T-helper 2 cell (primary cell): ENCODE results near the gene TMEM38B.
"Not testable (repeated sequence)": the region's sequence is repeated elsewhere in the genome, so short reads cannot be mapped to it uniquely, and the experiment has no call there.

ENCODE experiments used
- DNase-seq, 5 experiments: peaks; one replicate each; pipeline versions ENCODE4 v3.0.0 to v3.0.0-alpha.2; 2012 to 2022

Gene TMEM38B

DNA sequence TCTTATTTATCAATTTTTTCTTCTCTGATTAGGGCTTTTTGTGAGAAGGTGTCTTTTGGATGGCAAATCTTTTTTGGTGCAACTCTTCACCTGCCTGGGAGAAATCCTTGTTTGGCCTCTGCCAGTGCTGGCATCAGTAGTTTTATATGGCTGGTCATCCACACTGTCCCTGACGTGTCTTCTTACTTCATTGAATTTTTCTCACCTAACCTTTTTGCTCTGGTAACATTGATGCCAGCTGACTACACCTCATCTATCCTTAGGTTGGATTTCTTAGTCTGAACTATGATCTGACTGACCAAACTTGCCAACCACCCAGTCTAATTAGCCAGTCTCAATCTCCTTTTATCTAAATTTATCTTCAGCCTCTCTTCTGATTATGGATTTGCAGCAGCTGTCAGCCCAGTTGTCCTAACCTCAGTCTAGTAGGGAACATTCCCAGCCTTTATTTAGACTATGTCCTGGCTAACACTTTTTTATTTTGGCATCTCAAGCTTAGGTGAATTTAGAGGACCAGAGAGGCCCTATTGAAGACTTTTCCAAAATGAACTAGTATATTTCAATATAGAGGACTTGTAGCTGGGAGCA lies 10.6 kb upstream of the TMEM38B start:
- DNase-seq: no peak

- DNase-seq: no peak
These were observed 7.4 kb upstream of the TMEM38B start for GRCh38 chr9:105686936-105687335.

- DNase-seq: no peak
These were observed 3.6 kb upstream of the TMEM38B start for GRCh38 chr9:105690742-105691141.

DNA sequence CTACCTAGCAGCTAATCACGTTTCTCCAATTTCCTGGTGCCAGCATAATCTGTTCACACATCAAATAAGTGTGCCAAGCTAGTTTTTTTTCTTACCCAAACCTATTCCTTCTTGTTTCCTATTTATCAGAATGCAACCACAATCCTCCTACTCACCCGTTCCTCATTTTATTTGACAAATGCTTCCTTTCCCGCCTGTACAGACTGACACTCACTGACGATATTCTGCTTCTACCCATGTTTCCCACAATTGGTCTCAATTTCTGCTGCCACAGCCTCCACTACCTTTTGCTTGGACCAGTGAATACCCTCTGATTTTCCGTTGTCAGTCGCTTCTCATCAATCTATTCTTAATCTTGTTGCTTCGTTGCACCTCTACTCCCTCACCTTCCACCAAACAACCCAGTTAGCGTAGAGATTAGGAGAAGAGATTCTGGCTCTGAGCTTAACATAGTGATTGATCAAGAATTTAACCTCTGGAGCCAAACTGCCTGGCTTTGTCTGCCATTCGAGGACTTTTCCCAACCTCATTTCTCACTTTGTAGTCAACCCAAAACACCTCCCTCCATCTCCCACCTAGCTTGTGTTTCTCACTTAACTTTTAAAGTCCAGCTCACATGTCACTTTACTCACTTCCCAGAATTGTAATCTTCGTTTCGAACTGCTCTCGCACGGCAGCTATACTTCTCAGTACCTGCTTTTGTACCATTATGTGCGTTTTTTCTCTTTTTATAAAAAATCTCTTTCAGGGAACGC lies 729 bp upstream of the TMEM38B start:
- peak in 1 of 5 experiments; percentile 19 for DNase-seq

DNA sequence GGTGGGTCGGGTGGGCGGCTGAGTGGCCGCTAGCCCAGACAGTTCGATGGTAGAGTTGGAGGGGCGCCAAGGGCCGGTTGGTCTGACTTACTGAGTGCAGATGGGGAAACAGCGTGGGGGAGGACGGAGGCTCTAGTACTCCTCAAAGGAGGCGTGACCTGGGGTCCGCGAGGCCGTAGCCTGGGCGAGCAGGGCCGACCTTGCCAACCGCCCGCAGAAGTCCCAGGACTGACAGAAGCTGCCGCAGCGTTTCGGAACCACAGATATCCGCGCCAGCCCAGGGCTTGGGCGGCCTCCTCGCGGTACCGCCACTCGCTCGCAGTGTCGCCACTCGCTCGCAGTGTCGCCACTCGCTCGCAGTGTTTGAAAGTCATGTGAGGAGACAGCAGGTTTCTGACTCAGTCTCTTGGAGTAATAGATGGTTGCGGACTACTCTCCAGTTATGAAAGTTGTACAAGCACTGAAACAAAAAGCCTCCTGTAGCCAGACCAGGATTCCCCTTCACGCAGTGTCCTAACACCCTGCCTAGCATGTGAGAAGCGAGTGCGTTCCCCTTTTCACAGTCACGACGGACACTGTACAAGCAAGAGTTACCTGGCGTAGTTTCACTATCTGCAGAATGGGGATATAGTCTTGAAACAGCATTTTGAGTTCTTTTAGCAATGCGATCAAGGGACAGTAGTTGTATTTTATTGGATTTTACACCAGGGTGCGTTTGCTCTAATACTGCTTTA lies 674 bp downstream of the TMEM38B start:
- DNase-seq: peak; percentile 15 to 62 (median 26)

DNA sequence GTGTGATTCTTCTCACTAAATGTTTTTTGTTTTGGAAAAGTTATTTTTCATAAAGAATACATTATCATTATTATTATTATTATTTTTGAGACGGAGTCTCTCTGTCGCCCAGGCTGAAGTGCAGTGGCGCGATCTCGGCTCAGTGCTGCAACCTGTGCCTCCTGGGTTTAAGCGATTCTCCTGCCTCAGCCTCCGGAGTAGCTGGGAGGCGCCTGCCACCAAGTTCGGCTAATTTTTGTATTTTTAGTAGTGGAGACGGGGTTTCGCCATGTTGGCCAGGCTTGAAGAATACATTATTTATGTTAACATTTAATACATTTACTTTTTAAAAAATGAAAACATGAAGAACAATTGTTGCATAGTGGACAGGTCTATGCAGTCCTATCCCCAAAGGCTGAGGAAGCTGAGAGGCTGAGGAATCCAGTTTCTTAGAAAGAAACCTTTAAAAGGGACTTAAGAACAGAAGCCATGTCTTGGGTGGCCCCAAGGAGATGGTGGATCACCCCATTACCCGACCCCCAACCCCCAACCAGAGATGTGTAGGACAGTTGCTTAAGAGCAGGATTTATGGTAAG lies 2.0 kb downstream of the TMEM38B start:
- no peak for DNase-seq

DNA sequence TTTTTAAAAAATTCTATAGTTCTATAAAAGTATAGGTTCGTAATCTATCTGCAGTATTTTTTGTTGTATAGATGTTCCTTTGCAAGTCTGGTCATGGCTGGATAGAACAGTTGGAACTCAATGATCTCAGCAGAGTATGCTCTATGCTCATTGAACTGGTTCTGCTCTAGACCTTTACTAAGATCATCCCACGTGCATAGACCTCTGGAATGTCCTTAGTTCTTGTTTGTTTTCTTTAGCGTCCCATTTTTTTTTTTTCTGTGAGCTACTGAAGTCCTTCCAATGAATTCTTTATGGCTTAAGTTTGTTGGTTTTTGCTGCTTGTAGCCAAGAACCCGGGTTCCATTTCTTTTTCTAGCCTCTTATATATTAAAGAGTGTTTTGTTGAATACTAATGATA lies 3.5 kb downstream of the TMEM38B start:
- DNase-seq: no peak

DNA sequence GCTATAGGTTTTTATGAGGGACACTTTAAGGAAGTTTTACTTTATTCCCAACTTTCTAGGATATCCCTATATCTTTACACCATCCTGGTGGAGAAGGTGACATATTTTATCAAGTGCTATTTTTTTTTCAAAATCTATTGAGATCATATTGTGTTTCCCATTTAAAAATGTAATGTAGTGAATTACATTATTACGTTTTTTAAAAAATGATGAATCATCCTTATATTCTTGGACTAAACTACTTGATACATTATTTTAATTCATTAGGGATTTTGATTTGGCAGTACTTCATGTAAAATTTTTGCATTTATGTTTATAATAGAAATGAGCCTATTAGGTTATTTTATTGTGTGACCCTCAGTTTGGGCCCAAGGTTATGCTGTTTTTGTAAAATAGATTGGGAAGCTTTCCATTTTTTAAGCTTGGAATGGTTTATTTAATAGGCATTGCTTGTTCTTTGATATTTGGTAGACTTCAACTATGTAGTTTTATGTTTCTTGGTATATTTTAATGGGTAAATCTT lies 4.1 kb downstream of the TMEM38B start:
- no peak for DNase-seq

GRCh38 chr9:105700668-105701067 lies 6.3 kb downstream of the TMEM38B start:
- no peak for DNase-seq

DNA sequence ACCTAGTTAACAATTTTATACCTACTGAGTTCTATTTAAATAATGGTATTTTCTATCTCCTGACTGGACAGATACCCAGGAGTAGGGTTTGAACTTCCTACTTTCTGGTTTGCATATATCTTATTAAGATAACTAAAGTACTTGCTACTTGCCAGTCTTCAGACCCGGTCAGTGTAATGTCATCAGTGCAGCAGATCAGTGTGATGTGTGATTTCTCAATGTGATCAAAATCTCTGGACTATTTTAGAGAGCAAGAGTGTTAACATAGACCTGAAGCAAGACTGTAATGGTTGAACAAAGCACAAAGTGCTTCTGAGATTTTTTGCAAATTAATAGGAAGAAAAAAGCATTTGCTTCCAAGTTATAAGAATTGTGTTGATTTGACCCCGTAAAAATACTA lies 6.8 kb downstream of the TMEM38B start:
- DNase-seq: no peak

DNA sequence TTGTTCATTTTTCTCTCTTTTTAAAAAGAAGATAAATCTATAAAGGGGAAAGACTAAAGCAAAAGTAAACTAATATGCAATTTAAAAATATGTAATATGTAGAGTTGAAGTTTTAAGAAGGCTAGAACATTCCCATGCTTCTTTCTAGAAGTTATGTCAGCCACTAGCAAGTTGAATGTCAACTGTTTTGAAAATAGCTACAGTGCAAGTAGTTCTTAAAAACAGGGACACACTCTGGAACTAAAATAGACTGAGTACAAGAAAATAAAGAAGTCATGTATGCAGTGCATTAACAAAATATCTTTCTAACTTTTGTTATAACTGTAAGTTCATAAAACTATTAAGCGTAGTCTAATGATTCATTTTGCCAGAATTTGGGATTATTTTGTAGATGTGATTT lies 7.9 kb downstream of the TMEM38B start:
- no peak for DNase-seq

DNA sequence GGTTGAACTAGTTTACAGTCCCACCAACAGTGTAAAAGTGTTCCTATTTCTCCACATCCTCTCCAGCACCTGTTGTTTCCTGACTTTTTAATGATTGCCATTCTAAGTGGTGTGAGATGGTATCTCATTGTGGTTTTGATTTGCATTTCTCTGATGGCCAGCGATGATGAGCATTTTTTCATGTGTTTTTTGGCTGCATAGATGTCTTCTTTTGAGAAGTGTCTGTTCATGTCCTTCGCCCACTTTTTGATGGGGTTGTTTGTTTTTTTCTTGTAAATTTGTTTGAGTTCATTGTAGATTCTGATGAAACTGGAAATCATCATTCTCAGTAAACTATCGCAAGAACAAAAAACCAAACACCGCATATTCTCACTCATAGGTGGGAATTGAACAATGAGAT lies 9.3 kb downstream of the TMEM38B start:
- not testable (repeated sequence) for DNase-seq

DNA sequence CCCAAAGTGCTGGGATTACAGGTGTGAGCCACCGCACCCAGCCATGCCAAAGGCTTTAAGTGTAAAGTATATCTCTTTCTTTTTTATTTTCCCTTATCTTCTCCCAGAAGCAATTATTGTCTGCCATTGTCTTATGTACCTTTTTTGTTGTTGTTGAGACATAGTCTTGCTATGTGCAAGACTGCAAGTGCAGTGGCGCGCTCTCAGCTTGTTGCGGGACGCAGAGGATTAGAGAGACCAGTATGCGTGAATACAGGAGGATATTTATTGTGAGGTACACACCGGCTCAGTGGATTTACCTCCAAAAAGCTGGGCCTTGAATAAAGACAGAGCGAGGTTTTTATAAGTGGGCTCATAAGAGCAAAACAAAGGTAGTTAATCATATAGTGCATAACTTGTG lies 11.8 kb downstream of the TMEM38B start:
- no peak for DNase-seq

GRCh38 chr9:105708405-105708804 lies 14.1 kb downstream of the TMEM38B start:
- DNase-seq: peak in 1 of 5 experiments; percentile 3

- no peak for DNase-seq
These were observed 16.3 kb downstream of the TMEM38B start for GRCh38 chr9:105710638-105711037.

GRCh38 chr9:105711867-105712266 lies 17.5 kb downstream of the TMEM38B start:
- DNase-seq: no peak

DNA sequence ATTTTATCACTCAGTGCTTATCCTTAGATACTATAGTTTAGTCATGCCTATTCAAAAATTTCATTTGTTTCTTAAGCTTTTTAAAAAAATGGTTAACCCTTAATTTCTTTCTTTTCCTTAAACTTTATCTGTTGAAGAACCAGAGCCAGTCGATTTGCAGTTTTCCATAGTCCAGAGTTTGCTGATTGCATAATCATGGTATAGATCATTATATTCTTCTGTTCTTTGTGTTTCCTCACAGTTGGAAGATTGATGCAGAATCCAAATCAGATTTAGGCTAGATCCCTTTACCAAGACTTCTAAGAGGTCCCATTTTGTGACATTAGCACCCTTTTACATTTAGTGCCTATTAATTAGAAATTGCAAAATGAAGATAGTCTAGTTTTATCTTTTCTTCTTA lies 18.0 kb downstream of the TMEM38B start:
- no peak for DNase-seq

- DNase-seq: no peak
These were observed 18.4 kb downstream of the TMEM38B start for GRCh38 chr9:105712773-105713172.

GRCh38 chr9:105713260-105714019 lies 19.1 kb downstream of the TMEM38B start:
- DNase-seq: no peak

GRCh38 chr9:105714020-105714331 lies 19.6 kb downstream of the TMEM38B start:
- DNase-seq: no peak

DNA sequence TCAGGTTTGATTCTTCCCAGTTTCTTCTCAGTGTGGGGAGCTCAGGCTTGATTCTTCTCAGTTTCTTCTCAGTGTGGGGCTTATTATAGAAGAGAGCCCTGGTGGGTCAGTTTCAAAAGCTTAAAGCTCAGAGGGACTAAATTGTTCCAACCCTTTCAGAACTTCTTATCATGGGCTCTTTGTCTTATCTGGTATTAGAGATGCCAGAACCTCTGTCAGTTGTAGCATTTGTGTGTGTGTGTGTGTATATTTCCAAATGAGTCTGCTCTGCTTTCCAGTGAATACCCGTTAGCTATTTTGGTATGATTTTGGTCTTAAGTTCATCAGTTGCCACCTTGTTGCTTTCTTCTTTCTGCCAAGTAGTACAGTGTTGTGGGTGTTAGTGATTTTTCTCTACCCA lies 21.8 kb downstream of the TMEM38B start:
- DNase-seq: no peak

GRCh38 chr9:105722099-105722498 lies 27.8 kb downstream of the TMEM38B start:
- no peak for DNase-seq

DNA sequence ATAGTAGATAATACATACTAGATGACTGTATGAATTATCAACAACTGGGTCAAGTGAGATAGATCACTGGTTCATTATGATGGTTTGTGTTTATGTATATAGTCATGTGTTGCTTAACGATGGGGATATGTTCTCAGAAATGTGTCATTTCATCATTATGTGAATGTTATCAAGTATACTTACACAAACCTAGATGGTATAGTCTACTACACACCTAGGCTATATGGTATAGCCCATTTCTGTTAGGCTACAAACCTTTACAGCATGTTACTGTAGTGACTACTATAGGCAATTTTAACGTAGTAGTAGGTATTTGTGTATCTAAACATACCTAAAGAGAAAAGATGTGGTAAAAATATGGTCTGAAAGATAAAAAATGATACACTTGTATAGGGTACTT lies 31.0 kb downstream of the TMEM38B start:
- no peak for DNase-seq
